ENCODE measurements around the gene LRRC45. TPM values are rescaled to one million over a fixed set of nuclear protein-coding genes. Genes with fewer than 3 reads are reported as not detected.

LRRC45 gene
- total RNA-seq, result 12.0 and 15.0 TPM in 2 replicates

GRCh38 chr17:82022981-82023446 lies at the start of gene LRRC45:
Gene LRRC45 (plus strand): TSS chr17:82023305. CDS start chr17:82023644, 339 bp downstream.

DNA sequence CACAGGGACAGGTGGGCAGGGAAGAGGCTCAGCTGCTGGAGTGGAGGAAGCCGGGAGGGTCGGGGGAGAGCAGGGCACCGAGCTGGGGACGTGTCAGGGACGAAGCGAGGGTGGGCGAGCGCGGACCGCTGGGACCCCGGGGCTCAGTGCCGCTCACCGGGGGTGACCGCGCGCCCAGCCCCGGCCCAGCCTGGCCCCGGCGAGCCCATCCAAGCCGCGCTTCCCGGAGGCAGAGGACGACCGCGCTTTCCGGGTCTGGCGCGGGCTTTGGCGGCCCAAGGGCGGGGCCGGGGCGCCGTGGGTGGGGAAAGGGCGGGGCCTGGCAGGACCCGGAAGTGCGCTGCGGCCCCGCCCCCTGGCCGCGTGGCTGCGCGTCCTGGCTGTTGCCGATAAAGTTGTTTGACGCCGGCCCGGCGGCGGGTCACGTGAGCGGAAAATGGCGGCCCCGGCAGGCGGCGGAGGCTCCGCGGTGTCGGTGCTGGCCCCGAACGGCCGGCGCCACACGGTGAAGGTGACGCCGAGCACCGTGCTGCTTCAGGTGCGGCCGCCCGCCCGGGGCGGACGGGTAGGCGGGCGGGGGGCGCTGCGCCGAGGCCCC lies 45.8 kb upstream of the LRRC45 start, which contains the start of gene ASPSCR1:
Gene ASPSCR1 (plus strand): TSS at position 419 of the 598 bp plus-strand sequence. CDS start 18 bp downstream, at position 437.

DNA sequence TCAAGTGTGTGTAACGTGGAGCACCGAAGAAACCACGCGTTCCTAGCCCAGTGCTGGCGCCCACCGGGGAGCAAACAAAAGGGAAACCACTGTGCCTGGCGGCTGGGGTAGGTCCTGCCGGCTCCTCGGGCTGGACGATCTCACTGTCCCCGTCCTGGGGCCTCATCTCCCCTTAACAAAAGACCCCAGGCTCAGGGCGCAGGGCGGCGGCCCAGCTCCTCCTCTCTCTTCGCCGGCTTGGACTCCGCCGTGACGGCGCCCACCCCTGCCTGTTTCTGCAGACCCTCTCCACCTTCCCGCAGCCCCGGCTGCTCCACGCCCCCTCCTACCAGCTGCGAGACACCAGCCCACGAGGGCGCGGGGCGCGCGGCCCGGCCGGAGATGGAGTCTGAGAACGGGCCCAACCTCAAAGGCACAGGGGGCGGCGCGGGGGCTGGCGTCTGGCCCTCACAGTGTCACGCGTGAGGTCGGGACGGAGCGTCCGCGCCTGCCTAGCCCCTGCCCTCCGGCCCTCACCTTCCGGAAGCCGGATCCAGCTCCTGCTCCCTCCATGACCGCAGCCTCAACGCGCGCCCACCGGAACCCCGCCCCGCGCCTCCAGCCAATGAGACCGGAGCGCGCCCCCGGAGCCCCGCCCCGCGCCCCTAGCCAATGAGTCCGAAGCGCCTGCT lies 660 bp upstream of the LRRC45 start, which contains the start of gene CENPX:
Gene CENPX (minus strand): TSS at position 569 of the 671 bp plus-strand sequence. CDS start 17 bp downstream, at position 552.

GRCh38 chr17:82031303-82031884 lies 8.3 kb downstream of the LRRC45 start, which contains the start of gene RAC3:
Gene RAC3 (plus strand): TSS chr17:82031678. CDS start chr17:82031762, 84 bp downstream.

DNA sequence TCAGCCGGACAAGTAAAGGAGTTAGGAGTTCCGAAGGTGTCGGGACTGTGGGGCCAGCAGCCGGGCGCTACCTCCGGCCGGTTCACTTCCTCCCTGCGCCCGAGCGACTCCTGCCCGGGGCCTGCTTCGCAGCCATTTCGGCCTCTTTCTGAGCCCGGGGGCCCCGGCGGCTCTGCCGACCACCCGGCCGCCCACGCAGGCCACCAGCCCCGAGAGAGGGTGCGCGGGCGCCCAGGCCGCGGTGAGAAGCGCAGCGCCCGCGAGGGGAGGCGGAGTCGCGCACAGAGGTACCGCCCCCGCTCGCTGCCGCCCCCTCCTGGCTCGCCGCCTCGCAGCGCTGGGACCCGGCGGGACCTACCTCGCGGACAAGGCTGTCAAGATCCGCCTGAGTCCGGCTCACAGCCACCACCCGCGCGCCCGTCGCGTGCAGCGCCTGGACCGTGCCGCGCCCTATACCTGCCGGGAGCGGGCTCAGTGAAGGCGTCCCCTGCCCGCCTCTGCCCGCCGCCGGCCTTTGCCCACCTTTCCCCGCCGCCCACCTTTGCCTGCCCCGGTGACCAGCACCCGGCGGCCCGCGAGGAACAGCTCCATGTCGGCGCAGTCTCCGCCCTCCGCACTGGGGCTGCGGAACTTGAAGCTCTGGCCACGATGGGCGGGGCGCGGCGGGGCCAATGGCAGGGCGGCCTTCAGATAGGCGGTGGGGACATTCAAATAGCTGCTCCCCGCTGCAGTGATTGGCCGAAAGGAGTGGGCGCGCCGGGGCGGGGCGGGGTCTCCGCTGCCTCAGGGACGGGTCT lies 14.2 kb downstream of the LRRC45 start, which contains the start of gene DCXR:
Gene DCXR (minus strand): TSS at position 606 of the 797 bp plus-strand sequence. CDS start 15 bp downstream, at position 591.

DNA sequence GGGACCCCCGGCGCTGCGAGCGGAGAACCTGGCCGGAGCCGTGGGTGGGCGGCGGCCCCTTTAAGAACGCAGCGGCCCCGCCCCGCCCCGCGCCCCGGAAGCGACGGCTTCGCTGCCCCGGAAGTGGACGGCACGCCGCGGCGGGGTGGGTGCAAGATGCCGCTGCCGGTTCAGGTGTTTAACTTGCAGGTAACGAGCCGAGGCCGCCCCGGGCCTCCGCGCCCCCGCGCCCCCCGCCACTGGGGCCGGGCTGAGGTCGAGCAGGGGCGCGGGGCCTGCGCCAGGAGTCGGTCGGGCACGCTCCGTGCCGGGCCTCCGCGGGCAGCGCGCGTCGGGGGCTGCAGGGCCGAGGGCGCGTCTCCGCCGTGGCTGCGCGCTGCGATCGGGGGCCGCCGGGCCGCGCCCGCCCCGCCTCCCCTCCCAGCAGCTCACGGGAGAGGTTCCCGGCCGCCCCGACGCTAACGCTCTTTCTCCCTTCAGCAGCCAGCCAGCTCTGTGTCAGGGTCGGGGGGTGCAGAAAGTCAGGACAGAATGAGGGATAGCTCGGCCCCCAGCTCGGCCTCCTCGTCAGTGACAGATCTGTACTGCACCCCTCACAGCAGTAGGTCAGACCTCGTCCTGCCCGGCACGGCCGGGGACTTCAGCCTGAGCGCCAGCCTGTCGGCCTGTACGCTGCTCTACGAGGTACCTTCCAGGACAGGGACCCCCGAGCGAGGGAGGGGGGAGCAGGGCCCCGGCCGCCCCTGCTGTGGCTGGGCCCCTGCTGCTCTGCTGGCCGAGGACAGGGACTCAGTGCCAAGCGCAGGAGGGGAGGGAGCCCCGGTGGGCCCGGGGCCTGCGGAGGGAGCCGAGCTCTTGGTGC lies 28.9 kb downstream of the LRRC45 start, which contains the start of the genes GPS1 and RFNG:
Gene GPS1 (plus strand): TSS at position 123 of the 862 bp plus-strand sequence. CDS start 34 bp downstream, at position 157.
Gene RFNG (minus strand): TSS at position 36 of the 862 bp plus-strand sequence. CDS start 45 bp downstream, outside the sequence.

DNA sequence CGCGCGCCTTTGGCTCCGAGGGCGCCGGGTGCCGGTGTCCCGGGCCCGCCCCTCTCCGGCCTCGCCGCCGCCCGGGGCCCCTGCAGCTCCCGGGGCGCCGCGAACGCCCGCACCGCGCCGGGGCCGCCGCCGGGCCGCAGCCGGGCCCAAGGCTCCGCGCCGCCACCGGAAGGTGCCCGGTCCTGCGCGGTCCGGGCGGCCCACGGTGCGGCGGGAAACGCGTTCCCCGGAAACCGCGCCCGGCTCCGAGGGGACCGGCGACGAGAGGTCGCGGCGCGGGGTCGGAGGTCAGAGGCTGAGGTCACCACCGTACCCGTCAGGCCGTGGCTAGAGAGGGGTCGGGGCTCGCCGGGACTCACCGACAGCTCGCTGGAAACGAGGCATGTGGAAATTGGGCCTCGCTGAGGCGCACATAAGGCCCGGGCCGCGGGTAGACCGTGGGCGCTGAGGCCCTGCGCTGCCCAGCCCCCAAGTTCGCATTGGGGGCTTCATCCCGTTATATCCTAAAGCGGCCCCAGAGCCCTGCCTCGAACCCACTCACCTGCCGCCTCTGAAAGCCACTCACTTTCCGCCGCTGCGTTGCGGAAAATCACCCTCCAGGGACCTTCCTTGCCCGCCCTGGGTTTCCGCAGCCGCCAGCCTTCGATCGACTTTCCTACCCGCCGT lies 42.7 kb downstream of the LRRC45 start, which contains the start of gene DUS1L:
Gene DUS1L (minus strand): TSS at position 167 of the 666 bp plus-strand sequence. CDS start 745 bp downstream, outside the sequence.

Other genes starting within 250 kb of the LRRC45 start
- not detected in 2 replicates for gene GCGR, start 219.2 kb upstream of the LRRC45 start, total RNA-seq
- gene MCRIP1, start 190.0 kb upstream of the LRRC45 start, total RNA-seq, result 96.1 and 97.3 TPM in 2 replicates
- not detected in 2 replicates for gene PPP1R27, start 188.3 kb upstream of the LRRC45 start, total RNA-seq
- 766 and 822 TPM in 2 replicates for gene P4HB, start 162.8 kb upstream of the LRRC45 start, total RNA-seq
- 44.2 and 81.2 TPM in 2 replicates for gene ARHGDIA, start 152.0 kb upstream of the LRRC45 start, total RNA-seq
- gene ALYREF, start 131.7 kb upstream of the LRRC45 start, total RNA-seq, result 89.5 and 91.1 TPM in 2 replicates
- 255 and 291 TPM in 2 replicates for gene ANAPC11, start 131.6 kb upstream of the LRRC45 start, total RNA-seq
- gene NPB, start 121.1 kb upstream of the LRRC45 start, total RNA-seq, result 0.26 and 0.63 TPM in 2 replicates
- gene PCYT2, start 111.9 kb upstream of the LRRC45 start, total RNA-seq, result 41.1 and 46.2 TPM in 2 replicates
- 18.8 and 21.9 TPM in 2 replicates for gene SIRT7, start 105.1 kb upstream of the LRRC45 start, total RNA-seq
- 12.1 and 17.5 TPM in 2 replicates for gene MAFG, start 95.6 kb upstream of the LRRC45 start, total RNA-seq
- 46.8 and 79.8 TPM in 2 replicates for gene PYCR1, start 86.0 kb upstream of the LRRC45 start, total RNA-seq
- gene MYADML2, start 76.1 kb upstream of the LRRC45 start, total RNA-seq, result not detected in 2 replicates
- gene NOTUM, start 62.1 kb upstream of the LRRC45 start, total RNA-seq, result under 0.01 TPM in 1 of 2 replicates, not detected in the other
- gene ASPSCR1, start 45.7 kb upstream of the LRRC45 start, total RNA-seq, result 26.6 and 28.4 TPM in 2 replicates
- gene CENPX, start 427 bp upstream of the LRRC45 start, total RNA-seq, result 14.9 and 33.4 TPM in 2 replicates
- 5.4 and 5.7 TPM in 2 replicates for gene RAC3, start 8.4 kb downstream of the LRRC45 start, total RNA-seq
- 25.1 and 30.3 TPM in 2 replicates for gene DCXR, start 14.4 kb downstream of the LRRC45 start, total RNA-seq
- gene RFNG, start 28.5 kb downstream of the LRRC45 start, total RNA-seq, result 24.6 and 26.8 TPM in 2 replicates
- gene GPS1, start 28.6 kb downstream of the LRRC45 start, total RNA-seq, result 92.8 and 95.1 TPM in 2 replicates
- gene DUS1L, start 42.5 kb downstream of the LRRC45 start, total RNA-seq, result 34.8 and 43.7 TPM in 2 replicates
- gene FASN, start 74.9 kb downstream of the LRRC45 start, total RNA-seq, result 63.3 and 80.4 TPM in 2 replicates
- gene CCDC57, start 189.5 kb downstream of the LRRC45 start, total RNA-seq, result 11.8 and 12.5 TPM in 2 replicates
- 54.5 and 74.1 TPM in 2 replicates for gene SLC16A3, start 205.7 kb downstream of the LRRC45 start, total RNA-seq